ENCODE measurements around the gene RAB6B.

The RAB6B gene

GRCh38 chr3:133890972-133891644, 4.6 kb downstream of the RAB6B start:
- no peak overlapping the region for H3K27ac ChIP-seq (ENCODE audit: low read length)

GRCh38 chr3:133890037-133890436, 5.6 kb downstream of the RAB6B start:
- Histone ChIP-seq H3K4me1 (ENCODE audit: insufficient read depth, low read length) (peaks cover 7% of the 10 kb centered on the region; the same call in 1 of the 2 replicates), H3K9me3 (ENCODE audit: insufficient read depth, low read depth, low read length) (no peaks in the 10 kb centered on the region), H3K9ac (ENCODE audit: low read depth, low read length) (no peak overlapping the region), H3K27me3 (ENCODE audit: insufficient read depth, low read length) (peaks cover 22% of the 10 kb centered on the region), H3K27ac (ENCODE audit: low read length) (no peak overlapping the region), H3K36me3 (ENCODE audit: insufficient read depth, low read depth, low read length) (no peaks in the 10 kb centered on the region), H3K4me3 (ENCODE audit: low read length) (no peak overlapping the region)

More at GRCh38 chr3:133890972-133891644, 4.6 kb downstream of the RAB6B start:
- H3K4me3 ChIP-seq (ENCODE audit: low read length) = no peak overlapping the region
- no peak overlapping the region for H3K9ac ChIP-seq (ENCODE audit: low read depth, low read length)
- H3K9me3 ChIP-seq (ENCODE audit: insufficient read depth, low read depth, low read length) = no peaks in the 10 kb centered on the region
- H3K27me3 ChIP-seq (ENCODE audit: insufficient read depth, low read length) = peaks cover 27% of the 10 kb centered on the region
- H3K36me3 ChIP-seq (ENCODE audit: insufficient read depth, low read depth, low read length) = no peaks in the 10 kb centered on the region
- H3K4me1 ChIP-seq (ENCODE audit: insufficient read depth, low read length) = peaks cover 7% of the 10 kb centered on the region; the same call in 1 of the 2 replicates

- H3K27ac ChIP-seq (ENCODE audit: low read length) = no peak overlapping the region
- no peaks in the 10 kb centered on the region for H3K36me3 ChIP-seq (ENCODE audit: insufficient read depth, low read depth, low read length)
- no peak overlapping the region for H3K9ac ChIP-seq (ENCODE audit: low read depth, low read length)
- H3K27me3 ChIP-seq (ENCODE audit: insufficient read depth, low read length) = peaks cover 12% of the 10 kb centered on the region
- no peak overlapping the region for H3K4me3 ChIP-seq (ENCODE audit: low read length)
- H3K4me1 ChIP-seq (ENCODE audit: insufficient read depth, low read length) = peaks cover 4% of the 10 kb centered on the region; the same call in 1 of the 2 replicates
- H3K9me3 ChIP-seq (ENCODE audit: insufficient read depth, low read depth, low read length) = no peaks in the 10 kb centered on the region
Observed at GRCh38 chr3:133888726-133889340, 6.8 kb downstream of the RAB6B start.

GRCh38 chr3:133887803-133888703, 7.6 kb downstream of the RAB6B start:
- H3K9ac ChIP-seq (ENCODE audit: low read depth, low read length) = no peak overlapping the region
- no peak overlapping the region for H3K4me3 ChIP-seq (ENCODE audit: low read length)
- peaks cover 4% of the 10 kb centered on the region for H3K27me3 ChIP-seq (ENCODE audit: insufficient read depth, low read length)

GRCh38 chr3:133887074-133887802, 8.4 kb downstream of the RAB6B start:
- Histone ChIP-seq H3K4me1 (ENCODE audit: insufficient read depth, low read length) (no peaks in the 10 kb centered on the region), H3K36me3 (ENCODE audit: insufficient read depth, low read depth, low read length) (no peaks in the 10 kb centered on the region), H3K9me3 (ENCODE audit: insufficient read depth, low read depth, low read length) (no peaks in the 10 kb centered on the region)

More at GRCh38 chr3:133887803-133888703, 7.6 kb downstream of the RAB6B start:
- Histone ChIP-seq H3K27ac (ENCODE audit: low read length) (no peak overlapping the region), H3K9me3 (ENCODE audit: insufficient read depth, low read depth, low read length) (no peaks in the 10 kb centered on the region), H3K36me3 (ENCODE audit: insufficient read depth, low read depth, low read length) (no peaks in the 10 kb centered on the region), H3K4me1 (ENCODE audit: insufficient read depth, low read length) (no peaks in the 10 kb centered on the region)

GRCh38 chr3:133886031-133886722, 9.5 kb downstream of the RAB6B start:
- Histone ChIP-seq H3K4me3 (ENCODE audit: low read length) (no peak overlapping the region), H3K9ac (ENCODE audit: low read depth, low read length) (no peak overlapping the region), H3K27me3 (ENCODE audit: insufficient read depth, low read length) (no peaks in the 10 kb centered on the region), H3K4me1 (ENCODE audit: insufficient read depth, low read length) (no peaks in the 10 kb centered on the region), H3K27ac (ENCODE audit: low read length) (no peak overlapping the region), H3K36me3 (ENCODE audit: insufficient read depth, low read depth, low read length) (no peaks in the 10 kb centered on the region), H3K9me3 (ENCODE audit: insufficient read depth, low read depth, low read length) (no peaks in the 10 kb centered on the region)

More at GRCh38 chr3:133887074-133887802, 8.4 kb downstream of the RAB6B start:
- H3K27ac ChIP-seq (ENCODE audit: low read length) = no peak overlapping the region
- no peaks in the 10 kb centered on the region; the same call in 1 of the 2 replicates for H3K27me3 ChIP-seq (ENCODE audit: insufficient read depth, low read length)
- H3K4me3 ChIP-seq (ENCODE audit: low read length) = no peak overlapping the region
- H3K9ac ChIP-seq (ENCODE audit: low read depth, low read length) = no peak overlapping the region

GRCh38 chr3:133884887-133885711, 10.6 kb downstream of the RAB6B start:
- H3K36me3 ChIP-seq (ENCODE audit: insufficient read depth, low read depth, low read length) = no peaks in the 10 kb centered on the region
- H3K27me3 ChIP-seq (ENCODE audit: insufficient read depth, low read length) = no peaks in the 10 kb centered on the region

GRCh38 chr3:133884054-133884886, 11.4 kb downstream of the RAB6B start:
- Histone ChIP-seq H3K27me3 (ENCODE audit: insufficient read depth, low read length) (no peaks in the 10 kb centered on the region), H3K4me1 (ENCODE audit: insufficient read depth, low read length) (no peaks in the 10 kb centered on the region), H3K27ac (ENCODE audit: low read length) (no peak overlapping the region)

More at GRCh38 chr3:133884887-133885711, 10.6 kb downstream of the RAB6B start:
- Histone ChIP-seq H3K9ac (ENCODE audit: low read depth, low read length) (no peak overlapping the region), H3K4me3 (ENCODE audit: low read length) (no peak overlapping the region), H3K9me3 (ENCODE audit: insufficient read depth, low read depth, low read length) (no peaks in the 10 kb centered on the region), H3K4me1 (ENCODE audit: insufficient read depth, low read length) (no peaks in the 10 kb centered on the region), H3K27ac (ENCODE audit: low read length) (no peak overlapping the region)

GRCh38 chr3:133883641-133884040, 12.0 kb downstream of the RAB6B start:
- H3K27ac ChIP-seq (ENCODE audit: low read length) = no peak overlapping the region
- H3K4me3 ChIP-seq (ENCODE audit: low read length) = no peak overlapping the region
- H3K4me1 ChIP-seq (ENCODE audit: insufficient read depth, low read length) = no peaks in the 10 kb centered on the region
- no peaks in the 10 kb centered on the region for H3K9me3 ChIP-seq (ENCODE audit: insufficient read depth, low read depth, low read length)
- H3K27me3 ChIP-seq (ENCODE audit: insufficient read depth, low read length) = no peaks in the 10 kb centered on the region
- H3K9ac ChIP-seq (ENCODE audit: low read depth, low read length) = no peak overlapping the region
- H3K36me3 ChIP-seq (ENCODE audit: insufficient read depth, low read depth, low read length) = no peaks in the 10 kb centered on the region

More at GRCh38 chr3:133884054-133884886, 11.4 kb downstream of the RAB6B start:
- H3K4me3 ChIP-seq (ENCODE audit: low read length) = no peak overlapping the region
- H3K9ac ChIP-seq (ENCODE audit: low read depth, low read length) = no peak overlapping the region
- H3K36me3 ChIP-seq (ENCODE audit: insufficient read depth, low read depth, low read length) = no peaks in the 10 kb centered on the region
- H3K9me3 ChIP-seq (ENCODE audit: insufficient read depth, low read depth, low read length) = no peaks in the 10 kb centered on the region

All from iPS-20b (cell line).